ENCODE measurements around the gene GABRE.

Gene GABRE

GRCh38 chrX:151984902-151985301 lies 10.4 kb upstream of the GABRE start:
- Histone ChIP-seq H3K4me1 (ENCODE audit: control insufficient read depth in 2 of 2, insufficient read depth in 2 of 2, low read length in 2 of 2) (peaks cover 6 to 16% of the 10 kb centered on the region in 2 donors), H3K9me3 (ENCODE audit: control insufficient read depth in 2 of 2, low read length in 2 of 2) (no peaks in the 10 kb centered on the region), H3K9ac (ENCODE audit: low read depth in 1 of 2, low read length in 2 of 2) (no peak overlapping the region), H3K27me3 (ENCODE audit: control insufficient read depth in 2 of 2, insufficient read depth in 2 of 2, low read length in 2 of 2) (no peaks in the 10 kb centered on the region), H3K36me3 (ENCODE audit: control insufficient read depth in 2 of 2, insufficient read depth in 2 of 2, low read length in 2 of 2) (no peaks in the 10 kb centered on the region), H3K4me3 (ENCODE audit: low read length in 2 of 2) (no peak overlapping the region), H3K27ac (ENCODE audit: low read depth in 2 of 2, low read length in 2 of 2) (no peak overlapping the region)

GRCh38 chrX:151984328-151984727 lies 9.9 kb upstream of the GABRE start:
- H3K4me3 ChIP-seq (ENCODE audit: low read length in 2 of 2) = no peak overlapping the region
- H3K27ac ChIP-seq (ENCODE audit: low read depth in 2 of 2, low read length in 2 of 2) = no peak overlapping the region
- no peak overlapping the region for H3K9ac ChIP-seq (ENCODE audit: low read depth in 1 of 2, low read length in 2 of 2)
- no peaks in the 10 kb centered on the region for H3K36me3 ChIP-seq (ENCODE audit: control insufficient read depth in 2 of 2, insufficient read depth in 2 of 2, low read length in 2 of 2)
- H3K9me3 ChIP-seq (ENCODE audit: control insufficient read depth in 2 of 2, low read length in 2 of 2) = no peaks in the 10 kb centered on the region
- peaks cover 6 to 16% of the 10 kb centered on the region in 2 donors for H3K4me1 ChIP-seq (ENCODE audit: control insufficient read depth in 2 of 2, insufficient read depth in 2 of 2, low read length in 2 of 2)
- H3K27me3 ChIP-seq (ENCODE audit: control insufficient read depth in 2 of 2, insufficient read depth in 2 of 2, low read length in 2 of 2) = no peaks in the 10 kb centered on the region

- Histone ChIP-seq H3K9ac (ENCODE audit: low read depth in 1 of 2, low read length in 2 of 2) (no peak overlapping the region), H3K27me3 (ENCODE audit: control insufficient read depth in 2 of 2, insufficient read depth in 2 of 2, low read length in 2 of 2) (no peaks in the 10 kb centered on the region), H3K9me3 (ENCODE audit: control insufficient read depth in 2 of 2, low read length in 2 of 2) (no peaks in the 10 kb centered on the region), H3K36me3 (ENCODE audit: control insufficient read depth in 2 of 2, insufficient read depth in 2 of 2, low read length in 2 of 2) (no peaks in the 10 kb centered on the region), H3K27ac (ENCODE audit: low read depth in 2 of 2, low read length in 2 of 2) (peak overlapping the region; percentile 59 to 67), H3K4me1 (ENCODE audit: control insufficient read depth in 2 of 2, insufficient read depth in 2 of 2, low read length in 2 of 2) (peaks cover 6 to 16% of the 10 kb centered on the region in 2 donors), H3K4me3 (ENCODE audit: low read length in 2 of 2) (no peak overlapping the region)
These were observed 8.7 kb upstream of the GABRE start for GRCh38 chrX:151983186-151983585.

- Histone ChIP-seq H3K36me3 (ENCODE audit: control insufficient read depth in 2 of 2, insufficient read depth in 2 of 2, low read length in 2 of 2) (no peaks in the 10 kb centered on the region), H3K4me1 (ENCODE audit: control insufficient read depth in 2 of 2, insufficient read depth in 2 of 2, low read length in 2 of 2) (peaks cover 6 to 16% of the 10 kb centered on the region in 2 donors), H3K4me3 (ENCODE audit: low read length in 2 of 2) (no peak overlapping the region), H3K9me3 (ENCODE audit: control insufficient read depth in 2 of 2, low read length in 2 of 2) (no peaks in the 10 kb centered on the region), H3K27ac (ENCODE audit: low read depth in 2 of 2, low read length in 2 of 2) (peak overlapping the region; percentile 41 to 70), H3K27me3 (ENCODE audit: control insufficient read depth in 2 of 2, insufficient read depth in 2 of 2, low read length in 2 of 2) (no peaks in the 10 kb centered on the region), H3K9ac (ENCODE audit: low read depth in 1 of 2, low read length in 2 of 2) (no peak overlapping the region)
These were observed 7.7 kb upstream of the GABRE start for GRCh38 chrX:151982222-151982621.

- H3K9me3 ChIP-seq (ENCODE audit: control insufficient read depth in 2 of 2, low read length in 2 of 2) = no peaks in the 10 kb centered on the region
- no peaks in the 10 kb centered on the region for H3K36me3 ChIP-seq (ENCODE audit: control insufficient read depth in 2 of 2, insufficient read depth in 2 of 2, low read length in 2 of 2)
- H3K4me1 ChIP-seq (ENCODE audit: control insufficient read depth in 2 of 2, insufficient read depth in 2 of 2, low read length in 2 of 2) = peaks cover 6 to 14% of the 10 kb centered on the region in 2 donors
- peak overlapping the region in 1 of 2 donors; percentile 70 for H3K27ac ChIP-seq (ENCODE audit: low read depth in 2 of 2, low read length in 2 of 2)
- no peak overlapping the region for H3K9ac ChIP-seq (ENCODE audit: low read depth in 1 of 2, low read length in 2 of 2)
- no peak overlapping the region for H3K4me3 ChIP-seq (ENCODE audit: low read length in 2 of 2)
- H3K27me3 ChIP-seq (ENCODE audit: control insufficient read depth in 2 of 2, insufficient read depth in 2 of 2, low read length in 2 of 2) = no peaks in the 10 kb centered on the region
These were observed 6.7 kb upstream of the GABRE start for GRCh38 chrX:151981129-151981528.

- H3K9ac ChIP-seq (ENCODE audit: low read depth in 1 of 2, low read length in 2 of 2) = no peak overlapping the region
These were observed 3.4 kb upstream of the GABRE start for GRCh38 chrX:151977923-151978322.

GRCh38 chrX:151977009-151977408 lies 2.5 kb upstream of the GABRE start:
- Histone ChIP-seq H3K4me1 (ENCODE audit: control insufficient read depth in 2 of 2, insufficient read depth in 2 of 2, low read length in 2 of 2) (peaks cover 4 to 9% of the 10 kb centered on the region in 2 donors), H3K9ac (ENCODE audit: low read depth in 1 of 2, low read length in 2 of 2) (no peak overlapping the region), H3K4me3 (ENCODE audit: low read length in 2 of 2) (no peak overlapping the region), H3K27me3 (ENCODE audit: control insufficient read depth in 2 of 2, insufficient read depth in 2 of 2, low read length in 2 of 2) (peaks cover 0 to 3% of the 10 kb centered on the region in 2 donors), H3K36me3 (ENCODE audit: control insufficient read depth in 2 of 2, insufficient read depth in 2 of 2, low read length in 2 of 2) (no peaks in the 10 kb centered on the region), H3K27ac (ENCODE audit: low read depth in 2 of 2, low read length in 2 of 2) (no peak overlapping the region), H3K9me3 (ENCODE audit: control insufficient read depth in 2 of 2, low read length in 2 of 2) (no peaks in the 10 kb centered on the region)

More at GRCh38 chrX:151977923-151978322, 3.4 kb upstream of the GABRE start:
- Histone ChIP-seq H3K9me3 (ENCODE audit: control insufficient read depth in 2 of 2, low read length in 2 of 2) (no peaks in the 10 kb centered on the region), H3K4me3 (ENCODE audit: low read length in 2 of 2) (no peak overlapping the region), H3K27ac (ENCODE audit: low read depth in 2 of 2, low read length in 2 of 2) (no peak overlapping the region), H3K4me1 (ENCODE audit: control insufficient read depth in 2 of 2, insufficient read depth in 2 of 2, low read length in 2 of 2) (peaks cover 6 to 10% of the 10 kb centered on the region in 2 donors), H3K27me3 (ENCODE audit: control insufficient read depth in 2 of 2, insufficient read depth in 2 of 2, low read length in 2 of 2) (peaks cover 0 to 3% of the 10 kb centered on the region in 2 donors), H3K36me3 (ENCODE audit: control insufficient read depth in 2 of 2, insufficient read depth in 2 of 2, low read length in 2 of 2) (no peaks in the 10 kb centered on the region)

GRCh38 chrX:151975736-151976275 lies 1.3 kb upstream of the GABRE start:
- no peaks in the 10 kb centered on the region for H3K9me3 ChIP-seq (ENCODE audit: control insufficient read depth in 2 of 2, low read length in 2 of 2)
- no peaks in the 10 kb centered on the region for H3K4me1 ChIP-seq (ENCODE audit: control insufficient read depth in 2 of 2, insufficient read depth in 2 of 2, low read length in 2 of 2)
- no peak overlapping the region for H3K27ac ChIP-seq (ENCODE audit: low read depth in 2 of 2, low read length in 2 of 2)
- H3K9ac ChIP-seq (ENCODE audit: low read depth in 1 of 2, low read length in 2 of 2) = no peak overlapping the region
- no peaks in the 10 kb centered on the region for H3K36me3 ChIP-seq (ENCODE audit: control insufficient read depth in 2 of 2, insufficient read depth in 2 of 2, low read length in 2 of 2)
- peaks cover 0 to 3% of the 10 kb centered on the region in 2 donors for H3K27me3 ChIP-seq (ENCODE audit: control insufficient read depth in 2 of 2, insufficient read depth in 2 of 2, low read length in 2 of 2)
- no peak overlapping the region for H3K4me3 ChIP-seq (ENCODE audit: low read length in 2 of 2)

GRCh38 chrX:151975228-151975593 lies 735 bp upstream of the GABRE start:
- peaks cover 0 to 3% of the 10 kb centered on the region in 2 donors for H3K27me3 ChIP-seq (ENCODE audit: control insufficient read depth in 2 of 2, insufficient read depth in 2 of 2, low read length in 2 of 2)
- H3K4me1 ChIP-seq (ENCODE audit: control insufficient read depth in 2 of 2, insufficient read depth in 2 of 2, low read length in 2 of 2) = no peaks in the 10 kb centered on the region
- H3K9me3 ChIP-seq (ENCODE audit: control insufficient read depth in 2 of 2, low read length in 2 of 2) = no peaks in the 10 kb centered on the region
- peak overlapping the region in 1 of 2 donors; percentile 46 for H3K4me3 ChIP-seq (ENCODE audit: low read length in 2 of 2)
- peak overlapping the region in 1 of 2 donors; percentile 58 for H3K9ac ChIP-seq (ENCODE audit: low read depth in 1 of 2, low read length in 2 of 2)
- H3K36me3 ChIP-seq (ENCODE audit: control insufficient read depth in 2 of 2, insufficient read depth in 2 of 2, low read length in 2 of 2) = no peaks in the 10 kb centered on the region
- no peak overlapping the region for H3K27ac ChIP-seq (ENCODE audit: low read depth in 2 of 2, low read length in 2 of 2)

GRCh38 chrX:151973851-151974335 lies 583 bp downstream of the GABRE start:
- Histone ChIP-seq H3K4me1 (ENCODE audit: control insufficient read depth in 2 of 2, insufficient read depth in 2 of 2, low read length in 2 of 2) (no peaks in the 10 kb centered on the region), H3K27ac (ENCODE audit: low read depth in 2 of 2, low read length in 2 of 2) (peak overlapping the region; percentile 48 to 54), H3K9ac (ENCODE audit: low read depth in 1 of 2, low read length in 2 of 2) (peak overlapping the region; percentile 41 to 58), H3K9me3 (ENCODE audit: control insufficient read depth in 2 of 2, low read length in 2 of 2) (no peaks in the 10 kb centered on the region), H3K4me3 (ENCODE audit: low read length in 2 of 2) (peak overlapping the region; percentile 63 to 66), H3K27me3 (ENCODE audit: control insufficient read depth in 2 of 2, insufficient read depth in 2 of 2, low read length in 2 of 2) (peaks cover 0 to 3% of the 10 kb centered on the region in 2 donors), H3K36me3 (ENCODE audit: control insufficient read depth in 2 of 2, insufficient read depth in 2 of 2, low read length in 2 of 2) (peaks cover 1 to 2% of the 10 kb centered on the region in 2 donors)
